ENCODE measurements around the gene FAM9C.
A peak's percentile ranks its signal among the peaks of the same experiment; 100 is the strongest.

Gene FAM9C

DNA sequence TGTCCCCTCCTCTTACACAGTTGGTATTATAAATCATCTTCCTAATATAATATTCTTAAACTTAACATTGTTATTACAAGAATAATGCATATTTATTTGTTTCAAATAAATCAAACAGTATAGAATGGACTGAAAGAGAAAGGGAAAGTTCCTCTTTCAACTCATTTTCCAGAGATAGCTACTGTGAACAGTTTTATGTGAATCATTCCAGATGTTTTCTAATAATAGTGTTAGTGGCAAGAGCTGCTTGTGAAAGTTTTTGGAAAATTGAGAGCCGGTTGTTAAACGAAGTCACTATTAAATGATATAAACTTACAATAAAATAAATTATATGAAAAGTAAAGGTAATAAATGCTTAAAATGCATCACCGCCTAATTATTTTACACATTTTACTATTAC is 55.0 kb downstream of the FAM9C start (continued):
- TF ChIP-seq, protein P1, sequence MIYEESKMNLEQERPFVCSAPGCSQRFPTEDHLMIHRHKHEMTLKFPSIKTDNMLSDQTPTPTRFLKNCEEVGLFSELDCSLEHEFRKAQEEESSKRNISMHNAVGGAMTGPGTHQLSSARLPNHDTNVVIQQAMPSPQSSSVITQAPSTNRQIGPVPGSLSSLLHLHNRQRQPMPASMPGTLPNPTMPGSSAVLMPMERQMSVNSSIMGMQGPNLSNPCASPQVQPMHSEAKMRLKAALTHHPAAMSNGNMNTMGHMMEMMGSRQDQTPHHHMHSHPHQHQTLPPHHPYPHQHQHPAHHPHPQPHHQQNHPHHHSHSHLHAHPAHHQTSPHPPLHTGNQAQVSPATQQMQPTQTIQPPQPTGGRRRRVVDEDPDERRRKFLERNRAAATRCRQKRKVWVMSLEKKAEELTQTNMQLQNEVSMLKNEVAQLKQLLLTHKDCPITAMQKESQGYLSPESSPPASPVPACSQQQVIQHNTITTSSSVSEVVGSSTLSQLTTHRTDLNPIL (CRISPR knock-in tag; IDR thresholded peaks at IDR 0.05; ENCODE audit: low read depth): no peak

DNA sequence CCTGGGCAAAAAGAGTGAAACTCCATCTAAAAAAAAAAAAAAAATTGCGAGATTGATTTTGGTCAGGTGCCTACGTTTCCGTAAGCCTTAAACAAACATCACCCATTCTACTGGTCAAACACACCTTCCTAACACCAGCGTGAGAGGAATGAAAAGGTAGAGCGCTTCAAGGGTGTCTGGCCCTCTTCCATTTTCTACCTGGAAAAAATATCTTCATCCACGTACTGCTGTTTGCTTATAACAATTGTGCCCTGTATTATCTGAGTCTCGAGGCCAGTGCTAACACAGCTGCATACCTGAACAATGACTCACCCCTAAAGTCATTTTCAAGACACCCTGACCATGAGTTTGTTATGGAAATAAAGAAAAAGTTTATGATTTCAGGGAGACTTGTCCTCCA is 55.6 kb downstream of the FAM9C start:
- TF ChIP-seq, protein P2, sequence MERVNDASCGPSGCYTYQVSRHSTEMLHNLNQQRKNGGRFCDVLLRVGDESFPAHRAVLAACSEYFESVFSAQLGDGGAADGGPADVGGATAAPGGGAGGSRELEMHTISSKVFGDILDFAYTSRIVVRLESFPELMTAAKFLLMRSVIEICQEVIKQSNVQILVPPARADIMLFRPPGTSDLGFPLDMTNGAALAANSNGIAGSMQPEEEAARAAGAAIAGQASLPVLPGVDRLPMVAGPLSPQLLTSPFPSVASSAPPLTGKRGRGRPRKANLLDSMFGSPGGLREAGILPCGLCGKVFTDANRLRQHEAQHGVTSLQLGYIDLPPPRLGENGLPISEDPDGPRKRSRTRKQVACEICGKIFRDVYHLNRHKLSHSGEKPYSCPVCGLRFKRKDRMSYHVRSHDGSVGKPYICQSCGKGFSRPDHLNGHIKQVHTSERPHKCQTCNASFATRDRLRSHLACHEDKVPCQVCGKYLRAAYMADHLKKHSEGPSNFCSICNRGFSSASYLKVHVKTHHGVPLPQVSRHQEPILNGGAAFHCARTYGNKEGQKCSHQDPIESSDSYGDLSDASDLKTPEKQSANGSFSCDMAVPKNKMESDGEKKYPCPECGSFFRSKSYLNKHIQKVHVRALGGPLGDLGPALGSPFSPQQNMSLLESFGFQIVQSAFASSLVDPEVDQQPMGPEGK (CRISPR knock-in tag; IDR thresholded peaks at IDR 0.05; ENCODE audit: borderline replicate concordance): no peak
- TF ChIP-seq, protein P3, sequence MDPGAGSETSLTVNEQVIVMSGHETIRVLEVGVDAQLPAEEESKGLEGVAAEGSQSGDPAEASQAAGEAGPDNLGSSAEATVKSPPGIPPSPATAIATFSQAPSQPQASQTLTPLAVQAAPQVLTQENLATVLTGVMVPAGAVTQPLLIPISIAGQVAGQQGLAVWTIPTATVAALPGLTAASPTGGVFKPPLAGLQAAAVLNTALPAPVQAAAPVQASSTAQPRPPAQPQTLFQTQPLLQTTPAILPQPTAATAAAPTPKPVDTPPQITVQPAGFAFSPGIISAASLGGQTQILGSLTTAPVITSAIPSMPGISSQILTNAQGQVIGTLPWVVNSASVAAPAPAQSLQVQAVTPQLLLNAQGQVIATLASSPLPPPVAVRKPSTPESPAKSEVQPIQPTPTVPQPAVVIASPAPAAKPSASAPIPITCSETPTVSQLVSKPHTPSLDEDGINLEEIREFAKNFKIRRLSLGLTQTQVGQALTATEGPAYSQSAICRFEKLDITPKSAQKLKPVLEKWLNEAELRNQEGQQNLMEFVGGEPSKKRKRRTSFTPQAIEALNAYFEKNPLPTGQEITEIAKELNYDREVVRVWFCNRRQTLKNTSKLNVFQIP (CRISPR knock-in tag; IDR thresholded peaks at IDR 0.05; ENCODE audit: borderline replicate concordance, low read depth): no peak
- TF ChIP-seq PPARA (CRISPR knock-in tag; IDR thresholded peaks at IDR 0.05; ENCODE audit: borderline replicate concordance): no peak
- TF ChIP-seq ARNTL (CRISPR knock-in tag; IDR thresholded peaks at IDR 0.05; ENCODE audit: borderline replicate concordance, low read depth): no peak
- TF ChIP-seq RARB (CRISPR knock-in tag; IDR thresholded peaks at IDR 0.05): no peak
- no peak for TF ChIP-seq TCF4 (CRISPR knock-in tag; IDR thresholded peaks at IDR 0.05; ENCODE audit: borderline replicate concordance)
- no peak for TF ChIP-seq ESRRG (CRISPR knock-in tag; IDR thresholded peaks at IDR 0.05)
- no peak for TF ChIP-seq SNAI2 (CRISPR knock-in tag; IDR thresholded peaks at IDR 0.05)
- no peak for TF ChIP-seq ISL1 (CRISPR knock-in tag; IDR thresholded peaks at IDR 0.05)
- ATAC-seq: peak; percentile 61; the same call in 2 of the 3 replicates

DNA sequence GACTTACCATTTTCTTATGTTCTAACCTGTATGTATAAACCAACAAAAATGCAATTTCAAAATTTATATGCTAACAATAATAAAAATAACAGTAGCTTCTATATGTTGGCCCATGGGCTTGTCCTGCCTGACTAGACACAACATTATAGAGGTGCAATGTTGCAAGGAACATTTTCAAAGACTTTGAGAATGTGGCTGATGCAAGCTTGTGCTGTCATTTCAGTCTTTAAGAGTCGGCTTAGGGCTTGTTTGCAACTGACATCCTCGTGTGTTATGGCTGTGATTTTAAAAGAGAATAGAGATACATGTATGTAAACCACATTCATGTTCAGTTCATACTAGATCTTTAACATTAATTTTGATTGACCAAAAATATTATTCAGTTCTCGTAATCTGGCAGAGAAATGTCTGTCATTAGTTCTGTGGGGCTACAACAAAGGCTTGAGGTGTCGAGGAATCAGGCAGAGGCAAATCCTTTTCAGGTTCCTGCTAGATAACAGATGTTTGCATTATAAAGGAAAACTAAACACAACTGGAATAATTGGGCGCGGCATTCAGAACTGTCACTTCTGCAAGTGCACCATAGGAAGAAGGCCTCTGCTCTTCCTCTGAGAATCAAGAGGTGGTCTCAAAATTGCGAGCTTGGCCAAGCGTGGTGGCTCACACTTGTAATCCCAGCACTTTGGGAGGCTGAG is 56.4 kb downstream of the FAM9C start:
- TF ChIP-seq RARB (CRISPR knock-in tag; IDR thresholded peaks at IDR 0.05) (no peak), ZC3H10 (CRISPR knock-in tag; IDR thresholded peaks at IDR 0.05) (no peak), CSDC2 (CRISPR knock-in tag; IDR thresholded peaks at IDR 0.05) (no peak), ARNTL (CRISPR knock-in tag; IDR thresholded peaks at IDR 0.05; ENCODE audit: borderline replicate concordance, low read depth) (no peak)
- TF ChIP-seq, protein P4, sequence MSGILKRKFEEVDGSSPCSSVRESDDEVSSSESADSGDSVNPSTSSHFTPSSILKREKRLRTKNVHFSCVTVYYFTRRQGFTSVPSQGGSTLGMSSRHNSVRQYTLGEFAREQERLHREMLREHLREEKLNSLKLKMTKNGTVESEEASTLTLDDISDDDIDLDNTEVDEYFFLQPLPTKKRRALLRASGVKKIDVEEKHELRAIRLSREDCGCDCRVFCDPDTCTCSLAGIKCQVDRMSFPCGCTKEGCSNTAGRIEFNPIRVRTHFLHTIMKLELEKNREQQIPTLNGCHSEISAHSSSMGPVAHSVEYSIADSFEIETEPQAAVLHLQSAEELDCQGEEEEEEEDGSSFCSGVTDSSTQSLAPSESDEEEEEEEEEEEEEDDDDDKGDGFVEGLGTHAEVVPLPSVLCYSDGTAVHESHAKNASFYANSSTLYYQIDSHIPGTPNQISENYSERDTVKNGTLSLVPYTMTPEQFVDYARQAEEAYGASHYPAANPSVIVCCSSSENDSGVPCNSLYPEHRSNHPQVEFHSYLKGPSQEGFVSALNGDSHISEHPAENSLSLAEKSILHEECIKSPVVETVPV (CRISPR knock-in tag; IDR thresholded peaks at IDR 0.05): no peak
- TF ChIP-seq, protein P3 (CRISPR knock-in tag; IDR thresholded peaks at IDR 0.05; ENCODE audit: borderline replicate concordance, low read depth): no peak

DNA sequence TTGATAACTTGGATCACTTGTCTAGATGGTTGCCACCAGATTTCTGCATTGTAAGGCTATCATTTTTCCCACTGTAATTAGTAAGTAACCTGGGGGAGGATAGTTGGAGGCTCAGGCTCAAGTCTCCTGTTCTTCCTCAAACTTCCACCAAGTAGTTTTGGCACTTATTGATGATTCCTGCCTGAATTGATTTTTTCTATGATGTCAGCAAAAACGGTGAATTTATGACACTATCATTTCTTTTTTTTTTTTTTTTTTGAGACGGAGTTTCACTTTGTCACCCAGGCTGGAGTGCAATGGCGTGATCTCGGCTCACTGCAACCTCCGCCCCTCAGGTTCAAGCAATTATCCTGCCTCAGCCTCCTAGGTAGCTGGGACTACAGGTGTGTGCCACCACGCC is 57.1 kb downstream of the FAM9C start:
- TF ChIP-seq ZFP3 (CRISPR knock-in tag; IDR thresholded peaks at IDR 0.05) (no peak), ISL1 (CRISPR knock-in tag; IDR thresholded peaks at IDR 0.05) (no peak), BACH2 (CRISPR knock-in tag; IDR thresholded peaks at IDR 0.05; ENCODE audit: borderline replicate concordance) (no peak), ZFP30 (CRISPR knock-in tag; IDR thresholded peaks at IDR 0.05) (no peak), CSDC2 (CRISPR knock-in tag; IDR thresholded peaks at IDR 0.05) (no peak), TOX (CRISPR knock-in tag; IDR thresholded peaks at IDR 0.05; ENCODE audit: borderline replicate concordance) (no peak), SNAI2 (CRISPR knock-in tag; IDR thresholded peaks at IDR 0.05) (no peak), ARNTL (CRISPR knock-in tag; IDR thresholded peaks at IDR 0.05; ENCODE audit: borderline replicate concordance, low read depth) (no peak), GLIS3 (CRISPR knock-in tag; IDR thresholded peaks at IDR 0.05) (no peak), ESRRG (CRISPR knock-in tag; IDR thresholded peaks at IDR 0.05) (no peak), ZC3H10 (CRISPR knock-in tag; IDR thresholded peaks at IDR 0.05) (no peak), RARB (CRISPR knock-in tag; IDR thresholded peaks at IDR 0.05) (no peak), PPARA (CRISPR knock-in tag; IDR thresholded peaks at IDR 0.05; ENCODE audit: borderline replicate concordance) (no peak), OSR1 (CRISPR knock-in tag; IDR thresholded peaks at IDR 0.05) (no peak), ZNF565 (CRISPR knock-in tag; conservative IDR thresholded peaks at IDR 0.05; ENCODE audit: low read depth) (no peak)
- TF ChIP-seq, protein P3 (CRISPR knock-in tag; IDR thresholded peaks at IDR 0.05; ENCODE audit: borderline replicate concordance, low read depth): no peak
- TF ChIP-seq, protein P4 (CRISPR knock-in tag; IDR thresholded peaks at IDR 0.05): no peak
- TF ChIP-seq, protein P1 (CRISPR knock-in tag; IDR thresholded peaks at IDR 0.05; ENCODE audit: low read depth): no peak
- ATAC-seq: no peak

More for the DNA sequence above, 56.4 kb downstream of the FAM9C start:
- no peak for ATAC-seq
